ENCODE measurements around the gene ARHGAP42.

DNA sequence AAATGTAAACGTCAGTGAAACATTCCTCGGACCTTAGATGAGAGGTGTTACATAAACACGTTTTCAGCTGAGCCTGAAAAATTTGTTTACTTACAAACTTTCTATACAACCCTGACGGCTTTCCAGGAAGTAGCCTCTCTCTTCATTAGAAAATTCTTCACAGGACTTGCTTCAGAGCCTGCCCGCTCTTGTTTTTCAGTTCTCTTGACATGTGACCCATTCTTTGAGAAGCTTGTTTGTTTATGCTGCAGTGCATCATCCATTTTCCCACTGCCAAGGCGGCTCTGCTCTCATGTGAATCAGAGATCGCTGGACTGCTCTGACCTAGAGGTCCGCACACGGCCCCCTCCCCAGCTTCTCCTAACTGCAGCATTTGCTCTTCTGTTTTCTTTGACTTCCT lies 47.9 kb upstream of the ARHGAP42 start:
- TF ChIP-seq EZH2 (IDR thresholded peaks at IDR 0.05) (no peak), POLR2AphosphoS5 (IDR thresholded peaks at IDR 0.05; ENCODE audit: borderline replicate concordance, low read depth, low read length) (no peak)

All from SK-N-MC (cell line).